ENCODE measurements around the gene PEAR1.

The PEAR1 gene

DNA sequence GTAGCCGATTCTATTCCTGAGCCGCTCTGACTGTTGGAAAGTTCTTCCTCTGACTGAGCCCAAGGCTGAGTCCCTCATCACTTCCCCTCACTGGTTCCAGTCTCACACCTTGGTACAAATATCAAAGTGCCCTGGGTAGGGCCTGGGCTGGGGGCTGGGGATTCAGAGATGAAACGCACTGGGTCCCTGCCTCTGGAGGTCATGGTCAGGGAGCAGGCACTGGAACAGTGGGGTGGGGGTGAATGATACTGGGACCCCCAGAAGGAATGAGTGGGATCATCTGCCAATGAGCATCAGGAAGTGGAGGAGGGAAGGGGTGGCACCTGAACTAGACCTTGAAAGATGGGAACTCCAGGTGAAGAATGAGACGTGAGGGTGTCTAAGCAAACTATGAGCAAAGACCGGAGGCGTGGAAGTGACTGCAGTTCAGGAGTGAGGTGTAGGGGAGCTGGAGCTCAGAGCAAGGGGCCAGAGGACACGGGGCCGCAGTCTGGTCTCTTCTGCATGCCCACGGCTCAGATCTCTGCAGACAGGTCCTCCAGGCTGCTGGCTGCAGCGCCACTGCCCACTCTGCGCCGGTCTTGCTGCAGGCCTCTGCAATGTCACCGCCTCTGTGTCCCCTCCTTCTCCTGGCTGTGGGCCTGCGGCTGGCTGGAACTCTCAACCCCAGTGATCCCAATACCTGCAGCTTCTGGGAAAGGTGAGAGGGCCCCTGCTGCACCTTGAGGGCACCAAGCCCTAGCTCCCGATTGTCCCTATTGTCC, 10.0 kb downstream of the PEAR1 start:
- DNase-seq = no peak

DNA sequence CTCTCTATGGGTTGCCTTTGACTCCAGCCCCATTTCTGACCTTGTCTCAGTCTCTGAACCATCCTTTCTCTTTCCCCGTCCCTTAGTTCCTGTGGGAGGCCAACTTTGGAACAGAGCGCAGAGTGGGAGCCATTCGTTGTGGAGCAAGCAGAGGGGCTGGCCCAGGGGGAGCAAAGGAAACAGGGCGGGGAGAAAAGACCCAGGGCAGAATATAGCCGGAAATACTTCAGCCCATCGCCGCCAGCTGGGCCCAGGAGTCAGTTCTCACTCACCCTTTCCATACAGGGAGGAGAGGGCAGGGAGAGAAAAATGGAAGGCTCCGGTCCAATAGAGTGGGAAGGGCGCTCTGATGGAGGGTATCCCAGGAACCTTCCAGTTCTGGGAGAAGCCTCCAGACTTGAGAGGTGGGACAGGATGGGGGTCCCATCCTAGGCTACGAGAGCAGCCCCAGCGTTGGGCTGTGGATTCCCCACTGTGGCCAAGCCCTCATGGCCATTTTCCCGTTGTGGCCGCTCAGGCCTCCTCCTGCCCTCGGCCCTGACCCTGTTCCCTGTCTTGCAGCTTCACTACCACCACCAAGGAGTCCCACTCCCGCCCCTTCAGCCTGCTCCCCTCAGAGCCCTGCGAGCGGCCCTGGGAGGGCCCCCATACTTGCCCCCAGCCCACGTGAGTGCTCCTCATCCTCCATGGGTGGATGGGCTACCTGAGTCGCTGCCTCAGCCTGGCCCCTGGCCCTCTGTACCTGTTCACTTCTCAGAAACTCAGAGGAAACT, 10.9 kb downstream of the PEAR1 start:
- no peak for DNase-seq

DNA sequence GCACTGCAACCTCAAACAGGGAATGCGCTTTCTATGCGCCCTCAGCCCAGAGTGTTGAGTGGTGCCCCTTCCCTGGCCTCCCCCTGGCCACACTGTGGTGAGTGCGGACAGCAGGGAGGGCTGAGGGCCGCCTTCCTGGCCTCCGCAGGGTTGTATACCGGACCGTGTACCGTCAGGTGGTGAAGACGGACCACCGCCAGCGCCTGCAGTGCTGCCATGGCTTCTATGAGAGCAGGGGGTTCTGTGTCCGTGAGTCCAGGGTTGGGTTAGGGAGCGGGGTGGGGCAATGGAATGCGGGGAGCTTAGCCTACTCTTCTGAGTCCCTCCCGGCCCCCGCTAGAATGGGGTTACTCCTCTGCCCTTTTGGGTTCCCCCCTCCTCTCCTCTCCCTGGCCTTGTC, 11.7 kb downstream of the PEAR1 start:
- DNase-seq = no peak

DNA sequence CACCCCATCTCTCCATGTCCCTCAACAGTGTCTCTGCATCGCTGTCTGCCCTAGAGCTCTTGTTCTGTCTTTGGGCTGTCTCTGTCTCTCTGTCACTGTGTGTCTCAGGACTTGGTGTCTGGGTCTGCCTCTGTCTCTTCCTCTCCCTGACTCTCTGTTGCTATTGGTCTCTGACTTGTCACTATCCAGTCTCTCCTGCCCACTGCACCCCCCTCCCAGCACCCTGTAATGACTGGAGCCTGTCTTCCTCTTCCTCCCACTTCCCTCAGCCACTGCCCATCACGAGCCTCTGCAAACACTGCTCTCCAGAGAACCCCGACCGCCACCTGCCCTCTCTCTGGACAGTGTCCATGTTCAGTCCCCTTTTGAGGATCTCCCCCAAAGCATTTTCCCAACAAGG, 12.1 kb downstream of the PEAR1 start:
- no peak for DNase-seq

DNA sequence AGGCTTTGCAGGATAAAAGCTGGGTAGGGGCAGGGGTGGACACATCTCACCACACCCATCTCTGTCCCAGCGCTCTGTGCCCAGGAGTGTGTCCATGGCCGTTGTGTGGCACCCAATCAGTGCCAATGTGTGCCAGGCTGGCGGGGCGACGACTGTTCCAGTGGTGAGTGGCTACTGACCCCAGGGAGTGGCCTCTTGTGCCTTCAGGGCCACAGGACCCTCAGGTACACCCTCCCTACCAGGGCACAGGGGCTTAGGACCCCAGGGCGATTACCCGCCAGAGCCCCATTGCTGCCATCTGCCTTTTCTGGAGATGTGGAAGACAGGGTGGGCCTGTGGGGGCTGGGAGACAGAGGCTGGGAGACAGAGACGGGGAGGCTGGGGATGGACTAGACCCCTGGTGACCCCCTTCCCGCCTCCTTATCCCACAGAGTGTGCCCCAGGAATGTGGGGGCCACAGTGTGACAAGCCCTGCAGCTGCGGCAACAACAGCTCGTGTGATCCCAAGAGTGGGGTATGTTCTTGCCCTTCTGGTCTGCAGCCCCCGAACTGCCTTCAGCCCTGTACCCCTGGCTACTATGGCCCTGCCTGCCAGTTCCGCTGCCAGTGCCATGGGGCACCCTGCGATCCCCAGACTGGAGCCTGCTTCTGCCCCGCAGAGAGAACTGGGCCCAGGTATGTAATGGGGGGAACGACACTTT, 12.8 kb downstream of the PEAR1 start:
- DNase-seq = no peak

DNA sequence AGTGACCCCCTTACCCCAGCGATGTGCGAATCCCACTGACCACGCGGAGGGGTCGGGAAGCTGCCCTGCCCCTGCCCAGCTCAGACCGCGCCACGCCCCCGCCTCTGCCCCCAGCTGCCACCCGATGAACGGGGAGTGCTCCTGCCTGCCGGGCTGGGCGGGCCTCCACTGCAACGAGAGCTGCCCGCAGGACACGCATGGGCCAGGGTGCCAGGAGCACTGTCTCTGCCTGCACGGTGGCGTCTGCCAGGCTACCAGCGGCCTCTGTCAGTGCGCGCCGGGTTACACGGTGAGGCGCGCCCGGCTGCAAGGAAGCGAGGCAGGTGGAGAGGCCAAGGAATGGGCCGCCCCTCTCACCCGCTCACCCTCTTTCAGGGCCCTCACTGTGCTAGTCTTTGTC, 15.0 kb downstream of the PEAR1 start:
- peak; percentile 35 for DNase-seq

DNA sequence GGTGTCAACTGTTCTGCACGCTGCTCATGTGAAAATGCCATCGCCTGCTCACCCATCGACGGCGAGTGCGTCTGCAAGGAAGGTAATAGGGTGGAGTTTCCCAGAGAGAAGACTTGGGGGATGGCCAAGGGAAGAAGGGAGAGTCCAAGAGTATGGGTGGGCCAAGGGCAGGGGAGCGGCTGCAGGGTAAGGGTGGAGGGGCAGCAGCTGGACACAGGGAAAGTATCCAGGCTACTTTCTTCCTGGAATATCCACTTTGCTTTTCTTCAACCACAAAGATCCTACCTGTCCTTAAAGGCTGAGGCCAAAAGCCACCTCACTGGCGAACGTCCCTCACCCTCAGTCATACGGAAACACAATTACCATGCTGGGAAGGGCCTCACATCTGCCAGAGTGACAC, 15.4 kb downstream of the PEAR1 start:
- no peak for DNase-seq

DNA sequence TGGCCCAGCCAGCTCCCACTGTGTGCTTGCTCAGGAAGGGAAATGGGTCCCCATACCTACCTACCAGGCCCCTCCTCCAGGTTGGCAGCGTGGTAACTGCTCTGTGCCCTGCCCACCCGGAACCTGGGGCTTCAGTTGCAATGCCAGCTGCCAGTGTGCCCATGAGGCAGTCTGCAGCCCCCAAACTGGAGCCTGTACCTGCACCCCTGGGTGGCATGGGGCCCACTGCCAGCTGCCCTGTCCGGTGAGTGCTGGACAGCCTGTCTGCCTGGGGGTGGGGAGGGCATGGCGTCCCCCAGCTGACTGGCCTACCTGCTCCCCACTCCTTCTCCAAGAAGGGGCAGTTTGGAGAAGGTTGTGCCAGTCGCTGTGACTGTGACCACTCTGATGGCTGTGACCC, 16.2 kb downstream of the PEAR1 start:
- no peak for DNase-seq

DNA sequence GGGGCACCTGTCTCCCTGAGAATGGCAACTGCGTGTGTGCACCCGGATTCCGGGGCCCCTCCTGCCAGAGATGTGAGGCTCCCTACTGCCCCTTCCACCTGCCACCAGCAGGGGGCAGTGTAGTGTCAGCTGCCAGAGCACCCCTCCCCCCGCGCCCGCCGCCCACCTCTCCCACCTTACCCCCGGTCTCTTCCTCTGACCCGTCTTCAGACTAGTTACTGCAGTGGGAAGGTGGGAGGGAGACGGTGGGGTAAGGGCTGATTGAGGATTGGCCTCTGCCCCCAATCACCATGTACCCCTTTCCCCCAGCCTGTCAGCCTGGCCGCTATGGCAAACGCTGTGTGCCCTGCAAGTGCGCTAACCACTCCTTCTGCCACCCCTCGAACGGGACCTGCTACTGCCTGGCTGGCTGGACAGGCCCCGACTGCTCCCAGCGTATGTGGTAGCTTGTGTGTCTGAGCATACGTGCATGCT, 16.8 kb downstream of the PEAR1 start:
- peak; percentile 74 for DNase-seq

DNA sequence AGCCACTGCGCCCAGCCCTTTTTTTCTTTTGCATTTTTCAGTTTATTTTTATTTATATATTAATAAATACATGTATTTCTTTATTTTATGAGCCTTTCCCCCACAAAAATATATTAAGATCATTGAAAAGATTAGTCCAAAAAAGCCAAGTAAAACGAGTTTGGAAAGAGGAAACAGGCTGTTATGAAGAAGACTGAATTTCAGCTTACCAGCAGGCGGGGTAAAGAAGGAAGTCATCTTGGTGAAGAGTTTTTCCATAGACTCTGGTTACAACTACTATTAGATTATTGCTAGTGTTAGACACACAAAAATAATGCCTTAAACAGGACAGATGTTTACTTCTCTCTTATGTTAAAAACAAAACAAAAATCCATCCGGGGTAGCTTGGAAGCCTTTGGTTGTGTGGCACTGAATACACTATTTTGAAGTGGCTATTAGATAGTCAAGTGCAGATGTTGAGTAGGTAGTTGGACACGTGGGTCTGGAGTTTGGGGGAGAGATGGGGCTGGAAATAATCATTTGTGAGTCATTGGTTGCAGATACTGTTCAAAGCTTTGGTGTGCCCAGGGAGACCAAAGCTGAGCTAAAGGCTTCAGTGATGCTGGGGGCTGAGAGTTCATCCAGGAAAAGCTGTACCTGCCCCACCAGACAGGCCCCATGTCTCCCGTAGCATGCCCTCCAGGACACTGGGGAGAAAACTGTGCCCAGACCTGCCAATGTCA, 18.2 kb downstream of the PEAR1 start:
- no peak for DNase-seq

DNA sequence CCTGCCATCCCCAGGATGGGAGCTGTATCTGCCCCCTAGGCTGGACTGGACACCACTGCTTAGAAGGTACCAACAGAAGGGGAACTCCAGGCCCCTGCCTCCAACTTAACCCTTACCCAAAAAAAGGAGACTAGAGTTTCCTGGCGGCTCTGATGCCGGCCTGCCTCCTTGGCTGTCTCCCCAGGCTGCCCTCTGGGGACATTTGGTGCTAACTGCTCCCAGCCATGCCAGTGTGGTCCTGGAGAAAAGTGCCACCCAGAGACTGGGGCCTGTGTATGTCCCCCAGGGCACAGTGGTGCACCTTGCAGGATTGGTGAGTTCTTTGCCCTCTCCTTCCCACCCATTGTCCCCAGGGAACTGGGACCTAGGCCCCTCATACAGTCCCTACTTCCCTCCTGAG, 18.8 kb downstream of the PEAR1 start:
- DNase-seq = no peak

DNA sequence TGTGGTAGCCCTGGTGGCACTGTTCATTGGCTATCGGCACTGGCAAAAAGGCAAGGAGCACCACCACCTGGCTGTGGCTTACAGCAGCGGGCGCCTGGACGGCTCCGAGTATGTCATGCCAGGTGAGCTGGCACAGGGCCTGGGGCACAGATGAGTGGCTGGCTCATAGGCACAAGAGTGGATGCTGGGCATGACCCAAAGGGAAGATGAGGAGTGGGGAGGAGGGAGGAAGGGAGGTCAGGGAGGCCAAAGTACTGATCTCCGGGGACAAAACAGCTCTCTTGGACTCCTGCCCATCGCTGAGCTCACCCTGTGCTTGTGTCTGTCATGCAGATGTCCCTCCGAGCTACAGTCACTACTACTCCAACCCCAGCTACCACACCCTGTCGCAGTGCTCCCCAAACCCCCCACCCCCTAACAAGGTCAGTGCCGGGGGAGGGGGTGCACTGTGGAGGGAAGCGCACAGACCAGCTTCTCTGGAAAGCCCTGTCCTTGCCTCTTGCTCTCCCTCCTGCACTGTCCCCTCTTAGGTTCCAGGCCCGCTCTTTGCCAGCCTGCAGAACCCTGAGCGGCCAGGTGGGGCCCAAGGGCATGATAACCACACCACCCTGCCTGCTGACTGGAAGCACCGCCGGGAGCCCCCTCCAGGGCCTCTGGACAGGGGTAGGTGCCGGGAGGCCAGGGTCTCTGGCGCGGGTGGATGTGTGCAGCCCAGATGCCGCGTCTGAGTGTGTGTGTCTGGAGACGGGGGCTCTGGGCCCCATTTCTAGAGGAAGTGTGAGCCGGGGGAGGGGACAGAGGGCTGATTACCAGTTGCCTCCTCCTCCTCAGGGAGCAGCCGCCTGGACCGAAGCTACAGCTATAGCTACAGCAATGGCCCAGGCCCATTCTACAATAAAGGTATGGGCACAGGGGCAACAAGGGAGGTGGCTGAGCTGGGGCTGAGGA, 19.6 kb downstream of the PEAR1 start:
- DNase-seq = peak; percentile 37

DNA sequence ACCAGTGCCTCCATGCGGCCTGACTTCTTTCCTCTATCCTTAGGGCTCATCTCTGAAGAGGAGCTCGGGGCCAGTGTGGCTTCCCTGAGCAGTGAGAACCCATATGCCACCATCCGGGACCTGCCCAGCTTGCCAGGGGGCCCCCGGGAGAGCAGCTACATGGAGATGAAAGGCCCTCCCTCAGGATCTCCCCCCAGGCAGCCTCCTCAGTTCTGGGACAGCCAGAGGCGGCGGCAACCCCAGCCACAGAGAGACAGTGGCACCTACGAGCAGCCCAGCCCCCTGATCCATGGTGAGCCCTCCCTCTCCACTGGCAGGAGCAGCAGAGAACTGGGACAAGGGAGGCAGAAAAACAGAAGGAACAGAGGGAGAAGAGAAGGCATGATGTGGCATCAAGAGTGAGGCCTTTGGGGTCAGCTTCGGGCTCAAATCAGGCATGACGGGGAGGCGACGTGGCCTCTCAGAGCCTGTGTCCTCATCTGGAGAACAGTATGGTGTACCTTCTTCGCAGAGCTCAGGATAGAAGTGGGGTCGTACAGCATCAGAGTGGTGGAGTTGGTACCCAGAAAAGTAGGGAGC, 20.4 kb downstream of the PEAR1 start:
- DNase-seq = no peak

DNA sequence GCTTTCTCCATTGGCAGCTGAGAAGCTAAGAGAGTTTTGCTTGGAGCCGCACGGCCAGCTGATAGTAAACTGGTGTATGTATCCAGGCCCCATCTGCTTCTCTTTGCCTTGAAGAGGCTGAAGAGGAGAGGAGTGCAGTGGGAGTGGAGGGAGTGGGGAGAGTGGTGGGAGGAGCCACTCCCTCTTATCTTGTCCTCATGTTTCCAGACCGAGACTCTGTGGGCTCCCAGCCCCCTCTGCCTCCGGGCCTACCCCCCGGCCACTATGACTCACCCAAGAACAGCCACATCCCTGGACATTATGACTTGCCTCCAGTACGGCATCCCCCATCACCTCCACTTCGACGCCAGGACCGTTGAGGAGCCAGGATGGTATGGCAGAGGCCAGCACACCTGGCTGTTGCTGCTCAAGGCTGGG, 20.9 kb downstream of the PEAR1 start:
- DNase-seq = no peak

DNA sequence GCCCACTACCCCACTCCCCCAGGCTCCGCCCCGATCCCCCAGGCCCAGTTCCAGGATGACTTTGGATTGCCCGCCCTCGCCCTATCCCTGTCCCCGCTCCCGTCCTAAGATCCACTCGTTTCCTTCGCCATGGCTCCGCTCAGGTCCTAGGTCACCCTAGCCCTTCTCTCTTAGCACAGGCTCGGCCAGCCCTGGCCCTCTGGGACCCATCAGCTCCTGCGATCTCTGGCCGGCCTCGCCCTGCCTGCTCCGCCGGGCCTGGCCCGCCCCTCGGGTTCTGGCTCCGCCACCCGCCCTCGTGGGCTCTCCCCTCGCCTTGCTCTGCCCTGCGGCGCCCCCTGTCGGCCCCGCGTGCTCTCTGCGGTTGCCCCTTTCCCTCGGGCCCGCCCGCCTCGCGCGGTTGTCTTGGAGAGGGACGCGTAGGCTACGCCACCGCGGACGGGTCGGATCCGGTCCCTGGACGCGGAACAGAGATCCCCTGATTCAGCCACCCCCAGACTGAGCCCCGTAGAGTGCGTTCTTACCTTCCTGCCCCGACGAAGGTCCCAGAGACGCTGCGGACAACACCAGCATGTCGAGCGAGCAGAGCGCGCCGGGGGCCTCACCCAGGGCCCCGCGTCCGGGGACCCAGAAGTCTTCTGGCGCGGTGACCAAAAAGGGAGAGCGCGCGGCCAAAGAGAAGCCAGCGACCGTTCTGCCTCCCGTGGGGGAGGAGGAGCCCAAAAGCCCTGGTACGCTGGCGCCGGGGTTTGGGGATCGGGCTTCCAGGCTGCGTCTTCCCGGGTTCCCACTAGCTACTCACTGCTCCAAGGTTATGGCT, 26.9 kb downstream of the PEAR1 start, which contains the start of gene LRRC71:
Gene LRRC71, plus strand, starts transcription at position 400 of the 820 bp plus-strand sequence. Its CDS starts 172 bp downstream, at position 572.
- DNase-seq = peak; percentile 89

DNA sequence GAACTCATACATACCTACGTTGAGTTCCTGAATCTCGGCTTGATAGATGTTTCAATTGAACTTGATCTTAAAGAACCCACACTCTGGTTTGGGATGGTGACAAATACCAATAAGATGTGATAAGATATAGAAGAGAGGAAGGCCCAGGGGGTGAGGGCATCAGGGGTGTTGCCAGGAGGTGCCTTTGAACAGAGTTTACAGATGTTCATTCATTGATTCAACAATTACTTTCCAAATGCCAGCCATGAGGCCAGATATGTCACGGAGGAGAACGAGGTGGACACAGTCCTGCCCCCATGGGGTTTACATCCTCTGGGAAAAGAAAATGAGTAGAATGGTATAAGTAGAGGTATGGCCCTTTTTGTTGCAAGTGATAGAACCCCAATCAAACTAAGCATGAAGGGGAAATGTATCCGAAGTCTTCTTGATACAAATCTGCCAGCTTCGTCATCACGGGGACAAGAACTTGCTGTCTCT, 27.6 kb downstream of the PEAR1 start:
- no peak for DNase-seq

DNA sequence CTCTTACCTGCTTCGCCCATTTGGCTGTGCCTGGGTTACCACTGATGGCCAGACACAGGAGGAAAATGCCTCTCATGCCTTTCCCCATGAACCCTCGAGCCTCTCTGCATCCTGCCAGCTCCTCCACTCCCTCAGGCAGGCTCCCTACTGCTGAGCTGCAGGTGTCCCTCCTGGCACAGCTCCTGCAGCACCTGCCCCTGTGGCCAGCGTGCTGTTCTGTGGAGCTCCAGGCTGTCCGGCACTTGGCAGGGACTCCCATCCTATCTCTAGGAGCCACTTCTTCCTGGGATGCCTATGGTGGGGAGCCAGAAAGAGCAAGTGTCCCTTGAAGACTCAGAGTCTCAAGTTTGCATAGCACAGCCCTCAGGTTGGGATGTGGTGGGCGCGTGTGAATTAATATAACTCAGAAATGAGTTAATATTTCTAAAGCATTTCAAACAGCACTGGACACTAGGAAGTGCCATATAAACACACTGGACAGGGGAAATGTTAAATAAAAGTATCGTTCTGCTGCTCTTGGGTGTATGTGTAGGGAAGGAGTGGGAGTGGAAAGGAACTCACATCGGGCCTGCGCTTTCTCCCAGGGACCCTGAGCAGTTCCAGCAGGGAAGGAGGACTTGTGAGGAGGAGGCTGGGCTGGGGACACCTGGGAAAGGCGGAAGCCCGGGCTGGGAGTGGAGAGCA, 29.6 kb downstream of the PEAR1 start:
- peak; percentile 83 for DNase-seq

DNA sequence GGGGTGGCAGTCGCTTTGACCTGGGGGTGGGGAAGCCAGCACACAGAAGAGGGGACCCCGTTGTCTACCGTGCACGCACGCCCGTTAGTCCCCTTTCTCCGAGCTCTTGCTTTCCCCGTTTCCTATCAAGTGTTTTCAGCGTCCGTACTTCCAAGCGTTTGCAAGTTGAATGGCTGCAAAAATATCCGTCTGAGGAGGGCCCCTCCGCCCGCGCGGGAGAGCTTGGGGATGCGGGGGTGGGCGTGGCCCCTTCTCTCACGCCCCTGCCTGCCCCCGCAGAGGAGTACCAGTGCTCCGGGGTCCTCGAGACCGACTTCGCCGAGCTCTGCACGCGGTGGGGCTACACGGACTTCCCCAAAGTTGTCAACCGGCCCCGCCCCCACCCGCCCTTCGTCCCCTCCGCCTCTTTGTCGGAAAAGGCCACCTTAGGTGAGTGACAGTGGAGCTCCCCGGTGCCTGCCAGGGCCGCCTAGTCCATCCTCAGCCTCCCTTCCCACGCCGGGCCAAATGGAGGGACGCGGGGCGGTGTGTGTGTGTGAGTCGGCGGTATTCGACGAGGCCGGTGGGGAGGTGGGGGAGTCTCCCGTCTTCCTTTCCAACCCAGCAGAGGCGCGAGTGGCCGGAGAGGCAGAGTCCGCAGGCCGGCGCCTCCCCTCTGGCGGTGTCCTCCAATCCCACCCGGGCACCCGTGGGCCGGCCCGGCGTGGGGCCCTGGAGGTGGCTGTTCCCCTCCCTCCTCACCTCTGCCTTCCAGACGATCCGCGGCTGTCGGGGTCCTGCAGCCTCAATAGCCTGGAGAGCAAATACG, 30.4 kb downstream of the PEAR1 start:
- DNase-seq = peak; percentile 41
